IPS-18c (cell line): ENCODE results near the gene ADAMTS7.
"Not testable (repeated sequence)": the region's sequence is repeated elsewhere in the genome, so short reads cannot be mapped to it uniquely, and the experiment has no call there.

ENCODE experiments used
- H3K4me3 ChIP-seq: 2 replicates; pipeline ENCODE4 v1.7.0; 2013; ENCODE audit warnings: low read depth, mild to moderate bottlenecking, low read length, moderate library complexity; ENCODE audit not compliant: insufficient read depth
- H3K9me3 ChIP-seq: one replicate; pipeline ENCODE4 v1.6.1; 2013; ENCODE audit warnings: mild to moderate bottlenecking, low read length, moderate library complexity; ENCODE audit not compliant: control insufficient read depth, insufficient read depth

ADAMTS7 gene, protein sequence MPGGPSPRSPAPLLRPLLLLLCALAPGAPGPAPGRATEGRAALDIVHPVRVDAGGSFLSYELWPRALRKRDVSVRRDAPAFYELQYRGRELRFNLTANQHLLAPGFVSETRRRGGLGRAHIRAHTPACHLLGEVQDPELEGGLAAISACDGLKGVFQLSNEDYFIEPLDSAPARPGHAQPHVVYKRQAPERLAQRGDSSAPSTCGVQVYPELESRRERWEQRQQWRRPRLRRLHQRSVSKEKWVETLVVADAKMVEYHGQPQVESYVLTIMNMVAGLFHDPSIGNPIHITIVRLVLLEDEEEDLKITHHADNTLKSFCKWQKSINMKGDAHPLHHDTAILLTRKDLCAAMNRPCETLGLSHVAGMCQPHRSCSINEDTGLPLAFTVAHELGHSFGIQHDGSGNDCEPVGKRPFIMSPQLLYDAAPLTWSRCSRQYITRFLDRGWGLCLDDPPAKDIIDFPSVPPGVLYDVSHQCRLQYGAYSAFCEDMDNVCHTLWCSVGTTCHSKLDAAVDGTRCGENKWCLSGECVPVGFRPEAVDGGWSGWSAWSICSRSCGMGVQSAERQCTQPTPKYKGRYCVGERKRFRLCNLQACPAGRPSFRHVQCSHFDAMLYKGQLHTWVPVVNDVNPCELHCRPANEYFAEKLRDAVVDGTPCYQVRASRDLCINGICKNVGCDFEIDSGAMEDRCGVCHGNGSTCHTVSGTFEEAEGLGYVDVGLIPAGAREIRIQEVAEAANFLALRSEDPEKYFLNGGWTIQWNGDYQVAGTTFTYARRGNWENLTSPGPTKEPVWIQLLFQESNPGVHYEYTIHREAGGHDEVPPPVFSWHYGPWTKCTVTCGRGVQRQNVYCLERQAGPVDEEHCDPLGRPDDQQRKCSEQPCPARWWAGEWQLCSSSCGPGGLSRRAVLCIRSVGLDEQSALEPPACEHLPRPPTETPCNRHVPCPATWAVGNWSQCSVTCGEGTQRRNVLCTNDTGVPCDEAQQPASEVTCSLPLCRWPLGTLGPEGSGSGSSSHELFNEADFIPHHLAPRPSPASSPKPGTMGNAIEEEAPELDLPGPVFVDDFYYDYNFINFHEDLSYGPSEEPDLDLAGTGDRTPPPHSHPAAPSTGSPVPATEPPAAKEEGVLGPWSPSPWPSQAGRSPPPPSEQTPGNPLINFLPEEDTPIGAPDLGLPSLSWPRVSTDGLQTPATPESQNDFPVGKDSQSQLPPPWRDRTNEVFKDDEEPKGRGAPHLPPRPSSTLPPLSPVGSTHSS (N-terminal part only)

DNA sequence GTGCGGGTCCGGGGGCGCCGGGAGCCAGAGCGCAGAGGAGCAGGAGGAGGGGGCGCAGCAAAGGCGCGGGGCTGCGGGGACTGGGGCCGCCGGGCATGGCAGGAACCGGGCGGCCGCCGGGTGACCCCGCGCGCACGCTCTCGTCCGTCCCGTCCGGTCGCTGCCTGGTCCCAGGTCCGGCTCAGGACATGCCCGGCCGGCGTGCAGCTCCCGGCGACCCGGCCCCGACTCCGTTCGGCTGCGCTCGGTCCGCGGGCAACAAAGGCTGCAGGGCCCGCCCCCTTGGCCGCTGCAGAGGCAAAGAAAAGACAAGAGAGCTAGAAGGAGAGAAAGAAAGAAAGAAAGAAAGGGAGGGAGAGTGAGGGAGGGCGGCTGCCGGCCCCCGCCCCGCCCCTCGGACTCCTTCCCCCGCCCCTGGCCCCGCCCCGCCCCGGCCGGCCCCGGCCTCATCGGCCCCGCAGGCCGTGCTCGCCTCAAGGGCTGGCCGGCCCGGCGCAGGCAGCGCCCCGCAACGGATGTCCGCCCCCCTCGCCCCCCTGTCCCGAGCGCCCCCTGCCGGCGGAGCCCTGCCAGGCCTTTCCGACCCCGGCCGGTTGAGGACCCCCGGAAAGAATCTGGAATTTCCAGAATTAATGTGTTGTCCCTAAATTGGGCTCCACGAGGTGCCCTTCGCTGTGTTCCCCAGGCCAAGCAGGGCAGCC lies at the start of gene ADAMTS7:
Gene ADAMTS7, minus strand, starts transcription at position 341 of the 701 bp plus-strand sequence. Its CDS starts 244 bp downstream, at position 97.
- Histone ChIP-seq H3K4me3 (peak within 1 kb of the TSS; percentile 81), H3K9me3 (peaks cover 4% of the 10 kb centered on the region)

GRCh38 chr15:78859971-78860719 lies 48.9 kb upstream of the ADAMTS7 start:
- Histone ChIP-seq H3K9me3 (no peaks in the 10 kb centered on the region), H3K4me3 (peak overlapping the region; percentile 50; the same call in 1 of the 2 replicates)

- Histone ChIP-seq H3K4me3 (no peak overlapping the region), H3K9me3 (no peaks in the 10 kb centered on the region)
Measured at GRCh38 chr15:78855746-78856145, 44.5 kb upstream of the ADAMTS7 start.

GRCh38 chr15:78854833-78855372 lies 43.6 kb upstream of the ADAMTS7 start:
- Histone ChIP-seq H3K4me3 (no peak overlapping the region), H3K9me3 (no peaks in the 10 kb centered on the region)

- no peaks in the 10 kb centered on the region for H3K9me3 ChIP-seq
- H3K4me3 ChIP-seq, result no peak overlapping the region
Measured at GRCh38 chr15:78853500-78853899, 42.2 kb upstream of the ADAMTS7 start.

- H3K4me3 ChIP-seq, result no peak overlapping the region
- H3K9me3 ChIP-seq, result no peaks in the 10 kb centered on the region
Measured at GRCh38 chr15:78850941-78851755, 39.9 kb upstream of the ADAMTS7 start.

GRCh38 chr15:78850352-78850751 lies 39.1 kb upstream of the ADAMTS7 start:
- H3K9me3 ChIP-seq, result no peaks in the 10 kb centered on the region
- no peak overlapping the region for H3K4me3 ChIP-seq

DNA sequence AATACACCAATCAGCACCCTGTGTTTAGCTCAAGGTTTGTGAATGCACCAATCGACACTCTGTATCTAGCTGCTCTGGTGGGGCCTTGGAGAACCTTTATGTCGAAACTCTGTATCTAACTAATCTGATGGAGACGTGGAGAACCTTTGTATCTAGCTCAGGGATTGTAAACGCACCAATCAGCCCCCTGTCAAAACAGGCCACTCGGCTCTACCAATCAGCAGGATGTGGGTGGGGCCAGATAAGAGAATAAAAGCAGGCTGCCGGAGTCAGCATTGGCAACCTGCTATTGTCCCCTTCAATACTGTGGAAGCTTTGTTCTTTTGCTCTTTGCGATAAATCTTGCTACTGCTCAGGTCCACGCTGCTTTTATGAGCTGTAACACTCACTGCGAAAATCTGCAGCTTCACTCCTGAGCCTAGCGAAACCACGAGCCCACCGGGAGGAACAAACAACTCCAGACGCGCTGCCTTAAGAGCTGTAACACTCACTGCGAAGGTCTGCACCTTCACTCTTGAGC lies 36.2 kb upstream of the ADAMTS7 start:
- not testable (repeated sequence) for H3K9me3 ChIP-seq, H3K4me3 ChIP-seq

- not testable (repeated sequence) for H3K4me3 ChIP-seq
Measured at GRCh38 chr15:78846906-78847305, 35.6 kb upstream of the ADAMTS7 start.

DNA sequence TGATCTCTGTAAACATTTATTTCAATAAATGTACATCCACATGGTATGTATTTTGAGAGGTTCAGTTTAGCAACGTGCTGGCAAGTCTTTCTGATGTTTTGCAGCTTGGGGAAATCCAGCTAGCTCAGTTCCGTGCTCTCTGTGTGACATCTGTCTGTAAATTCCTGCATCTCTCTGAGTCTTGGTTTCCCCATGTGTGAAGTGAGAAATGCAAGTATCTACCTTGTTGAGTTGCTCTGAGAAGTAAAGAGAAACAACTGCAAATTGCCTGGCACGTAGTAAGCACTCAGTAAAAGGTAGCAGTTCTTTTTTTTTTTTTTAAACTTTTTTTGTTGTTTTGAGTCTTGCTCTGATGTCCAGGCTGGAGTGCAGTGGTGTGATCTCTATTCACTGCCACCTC lies 31.3 kb upstream of the ADAMTS7 start:
- Histone ChIP-seq H3K4me3 (no peak overlapping the region), H3K9me3 (no peaks in the 10 kb centered on the region)

More at GRCh38 chr15:78846906-78847305, 35.6 kb upstream of the ADAMTS7 start:
- not testable (repeated sequence) for H3K9me3 ChIP-seq

GRCh38 chr15:78841891-78842290 lies 30.6 kb upstream of the ADAMTS7 start:
- no peak overlapping the region for H3K4me3 ChIP-seq

DNA sequence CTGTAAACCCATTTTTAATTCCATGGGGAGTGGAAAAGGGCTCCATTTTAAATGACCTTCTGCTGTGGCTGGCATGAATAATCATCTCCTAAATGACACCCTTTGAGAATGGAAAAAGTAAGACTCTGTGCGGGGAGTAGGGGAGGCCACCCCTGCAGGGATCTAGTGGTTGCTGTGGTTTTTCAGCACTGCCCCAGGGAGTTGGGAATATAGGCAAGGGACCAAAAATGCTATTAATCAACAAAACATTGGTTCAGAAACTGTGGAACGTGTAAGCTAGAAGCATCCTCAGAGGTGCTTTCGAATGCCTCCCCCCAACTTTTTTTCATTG lies 30.1 kb upstream of the ADAMTS7 start:
- Histone ChIP-seq H3K4me3 (no peak overlapping the region), H3K9me3 (no peaks in the 10 kb centered on the region)

More at GRCh38 chr15:78841891-78842290, 30.6 kb upstream of the ADAMTS7 start:
- no peaks in the 10 kb centered on the region for H3K9me3 ChIP-seq

DNA sequence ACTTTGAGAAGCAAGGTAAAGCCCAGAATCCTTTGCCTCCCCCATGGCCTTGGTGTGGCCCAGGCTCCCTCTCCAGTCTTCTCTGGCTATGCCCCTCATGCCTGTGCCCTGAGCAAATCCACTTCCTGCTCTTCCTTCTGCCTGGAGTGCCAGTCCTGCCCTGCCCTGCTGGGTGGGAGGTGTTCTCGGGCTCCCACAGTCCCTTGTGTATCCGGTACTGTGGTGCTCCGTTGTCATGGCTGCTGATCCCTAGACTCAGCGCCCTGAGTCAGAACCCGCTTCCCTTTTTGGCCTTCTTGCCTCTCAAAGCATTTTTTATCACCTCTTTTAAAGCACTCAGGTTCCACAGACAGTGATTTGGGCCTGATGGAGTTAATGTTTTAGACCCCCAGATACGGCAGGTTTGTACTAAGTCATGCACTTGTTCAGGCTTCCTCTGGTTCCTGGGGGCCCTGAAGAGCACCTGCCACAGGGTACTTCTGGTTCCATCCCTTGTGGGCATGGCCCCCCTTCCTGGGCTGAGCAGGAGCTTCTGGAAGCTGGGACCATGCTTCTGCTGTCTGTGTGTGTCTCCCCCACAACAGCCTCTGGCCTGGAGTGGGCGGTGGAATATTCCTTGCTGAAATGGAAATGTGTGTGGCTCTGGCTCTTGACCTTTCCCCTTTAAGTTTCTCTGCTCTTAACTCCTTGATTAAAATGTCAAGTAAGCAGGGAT lies 29.6 kb upstream of the ADAMTS7 start:
- H3K4me3 ChIP-seq, result no peak overlapping the region

GRCh38 chr15:78839151-78839550 lies 27.9 kb upstream of the ADAMTS7 start:
- H3K9me3 ChIP-seq, H3K4me3 ChIP-seq: not testable (repeated sequence)

More for the DNA sequence above, 29.6 kb upstream of the ADAMTS7 start:
- no peaks in the 10 kb centered on the region for H3K9me3 ChIP-seq
